Tibial artery (tissue), 4 donors: ENCODE data around the gene CPED1.
A peak's percentile ranks its signal among the peaks of the same experiment; 100 is the strongest.
"Not testable (repeated sequence)": the region's sequence is repeated elsewhere in the genome, so short reads cannot be mapped to it uniquely, and the experiment has no call there.

Experiments
- DNase-seq, 2 donors: peaks; one replicate each; pipeline ENCODE4 v3.0.0-alpha.2; 2019
- H3K27ac ChIP-seq, 2 donors: fragments of 200-600 bp; sonication (generic) in 1 of 2; 1 replicate in 1 of 2; 2 replicates in 1 of 2; pipeline ENCODE4 v1.5.1; 2018 to 2019; ENCODE audit warnings: mild to moderate bottlenecking in 1 of 2
- H3K27me3 ChIP-seq, 2 donors: fragments of 200-600 bp; sonication (generic) in 1 of 2; one replicate each; pipeline versions ENCODE4 v1.5.1 to v1.6.0; 2016 to 2019
- H3K36me3 ChIP-seq, 3 donors: fragments of 200-600 bp; sonication (generic) in 2 of 3; one replicate each; pipeline ENCODE4 v1.5.1; 2016 to 2019; ENCODE audit warnings: mild to moderate bottlenecking in 2 of 3
- H3K4me1 ChIP-seq, 4 donors: fragments of 200-600 bp; sonication (generic) in 2 of 4; 1 replicate in 3 of 4; 2 replicates in 1 of 4; pipeline ENCODE4 v1.5.1; 2016 to 2019
- H3K4me3 ChIP-seq, 2 donors: fragments of 200-600 bp; sonication (generic) in 1 of 2; 1 replicate in 1 of 2; 2 replicates in 1 of 2; pipeline ENCODE4 v1.5.1; 2018 to 2019; ENCODE audit warnings: mild to moderate bottlenecking in 2 of 2
- H3K9me3 ChIP-seq, 3 donors: fragments of 200-600 bp; sonication (generic) in 1 of 3; one replicate each; pipeline ENCODE4 v1.5.1; 2016 to 2019
- intact Hi-C: fragments of 100-400 bp; cut with DNase I; formaldehyde crosslinking; loops from one replicate; pipeline ENCODE4 v1.15.0; 2023; ENCODE audit warnings: low total_unique reads
- TF ChIP-seq, protein P1 (sequence below), 2 experiments: fragments of 200-600 bp in 1 of 2; fragments of 450-650 bp in 1 of 2; IDR thresholded peaks; one replicate each; pipeline ENCODE4 v1.5.1; 2017 to 2019; ENCODE audit warnings: antibody characterized with exemption in 2 of 2, mild to moderate bottlenecking in 1 of 2, moderate library complexity in 1 of 2

CPED1 gene

GRCh38 chr7:121054925-121055324 lies 66.4 kb downstream of the CPED1 start:
- Histone ChIP-seq H3K36me3 (peaks cover 0 to under 1% (median under 1%) of the 10 kb centered on the region in 3 donors), H3K27me3 (no peaks in the 10 kb centered on the region), H3K4me1 (peaks cover 0 to 23% (median 2%) of the 10 kb centered on the region in 4 donors), H3K4me3 (no peak overlapping the region), H3K9me3 (no peaks in the 10 kb centered on the region), H3K27ac (no peak overlapping the region)
- no peak for DNase-seq
- TF ChIP-seq, protein P1, sequence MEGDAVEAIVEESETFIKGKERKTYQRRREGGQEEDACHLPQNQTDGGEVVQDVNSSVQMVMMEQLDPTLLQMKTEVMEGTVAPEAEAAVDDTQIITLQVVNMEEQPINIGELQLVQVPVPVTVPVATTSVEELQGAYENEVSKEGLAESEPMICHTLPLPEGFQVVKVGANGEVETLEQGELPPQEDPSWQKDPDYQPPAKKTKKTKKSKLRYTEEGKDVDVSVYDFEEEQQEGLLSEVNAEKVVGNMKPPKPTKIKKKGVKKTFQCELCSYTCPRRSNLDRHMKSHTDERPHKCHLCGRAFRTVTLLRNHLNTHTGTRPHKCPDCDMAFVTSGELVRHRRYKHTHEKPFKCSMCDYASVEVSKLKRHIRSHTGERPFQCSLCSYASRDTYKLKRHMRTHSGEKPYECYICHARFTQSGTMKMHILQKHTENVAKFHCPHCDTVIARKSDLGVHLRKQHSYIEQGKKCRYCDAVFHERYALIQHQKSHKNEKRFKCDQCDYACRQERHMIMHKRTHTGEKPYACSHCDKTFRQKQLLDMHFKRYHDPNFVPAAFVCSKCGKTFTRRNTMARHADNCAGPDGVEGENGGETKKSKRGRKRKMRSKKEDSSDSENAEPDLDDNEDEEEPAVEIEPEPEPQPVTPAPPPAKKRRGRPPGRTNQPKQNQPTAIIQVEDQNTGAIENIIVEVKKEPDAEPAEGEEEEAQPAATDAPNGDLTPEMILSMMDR (IDR thresholded peaks at IDR 0.05) = no peak
- intact Hi-C loops = no loop called here

GRCh38 chr7:121057878-121058277 lies 69.4 kb downstream of the CPED1 start:
- Histone ChIP-seq H3K36me3 (peaks cover 0 to 4% (median 3%) of the 10 kb centered on the region in 3 donors), H3K4me1 (peaks cover 0 to 27% (median 3%) of the 10 kb centered on the region in 4 donors), H3K4me3 (no peak overlapping the region), H3K27ac (no peak overlapping the region), H3K9me3 (no peaks in the 10 kb centered on the region), H3K27me3 (no peaks in the 10 kb centered on the region)
- TF ChIP-seq, protein P1 (IDR thresholded peaks at IDR 0.05) = no peak
- intact Hi-C loops = no loop called here
- DNase-seq = no peak

DNA sequence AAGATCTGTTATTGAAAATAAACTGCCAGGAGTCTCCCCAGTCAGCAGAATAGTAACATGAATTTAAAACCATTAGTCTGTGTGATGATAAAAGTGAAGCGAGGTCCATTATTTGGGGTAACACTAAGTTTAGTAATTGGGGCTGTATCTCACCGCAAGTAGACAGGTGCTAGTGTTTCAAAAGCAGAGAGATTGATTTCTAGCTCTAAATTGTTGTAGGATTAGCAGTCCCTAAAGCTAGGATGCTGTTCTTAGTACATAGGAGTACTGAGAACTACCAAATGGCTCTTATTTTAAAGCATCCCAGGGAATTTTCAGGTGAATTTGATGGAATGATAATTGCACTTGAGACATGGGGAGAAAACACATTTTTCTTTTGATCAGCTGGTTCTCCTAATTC lies 70.5 kb downstream of the CPED1 start:
- no peak overlapping the region for H3K27ac ChIP-seq
- peaks cover 0 to 33% (median 3%) of the 10 kb centered on the region in 4 donors for H3K4me1 ChIP-seq

GRCh38 chr7:121059979-121060509 lies 71.5 kb downstream of the CPED1 start:
- intact Hi-C loops, DNase-seq, H3K27me3 ChIP-seq, H3K4me3 ChIP-seq, H3K27ac ChIP-seq, H3K9me3 ChIP-seq, H3K36me3 ChIP-seq: not testable (repeated sequence)
- H3K4me1 ChIP-seq = peaks cover 0 to 42% (median 3%) of the 10 kb centered on the region in 4 donors

More for the DNA sequence above, 70.5 kb downstream of the CPED1 start:
- intact Hi-C loops = no loop called here
- H3K36me3 ChIP-seq = peaks cover 0 to 4% (median 3%) of the 10 kb centered on the region in 3 donors
- H3K27me3 ChIP-seq = no peaks in the 10 kb centered on the region
- no peaks in the 10 kb centered on the region for H3K9me3 ChIP-seq
- TF ChIP-seq, protein P1 (IDR thresholded peaks at IDR 0.05) = no peak
- no peak for DNase-seq
- no peak overlapping the region for H3K4me3 ChIP-seq

DNA sequence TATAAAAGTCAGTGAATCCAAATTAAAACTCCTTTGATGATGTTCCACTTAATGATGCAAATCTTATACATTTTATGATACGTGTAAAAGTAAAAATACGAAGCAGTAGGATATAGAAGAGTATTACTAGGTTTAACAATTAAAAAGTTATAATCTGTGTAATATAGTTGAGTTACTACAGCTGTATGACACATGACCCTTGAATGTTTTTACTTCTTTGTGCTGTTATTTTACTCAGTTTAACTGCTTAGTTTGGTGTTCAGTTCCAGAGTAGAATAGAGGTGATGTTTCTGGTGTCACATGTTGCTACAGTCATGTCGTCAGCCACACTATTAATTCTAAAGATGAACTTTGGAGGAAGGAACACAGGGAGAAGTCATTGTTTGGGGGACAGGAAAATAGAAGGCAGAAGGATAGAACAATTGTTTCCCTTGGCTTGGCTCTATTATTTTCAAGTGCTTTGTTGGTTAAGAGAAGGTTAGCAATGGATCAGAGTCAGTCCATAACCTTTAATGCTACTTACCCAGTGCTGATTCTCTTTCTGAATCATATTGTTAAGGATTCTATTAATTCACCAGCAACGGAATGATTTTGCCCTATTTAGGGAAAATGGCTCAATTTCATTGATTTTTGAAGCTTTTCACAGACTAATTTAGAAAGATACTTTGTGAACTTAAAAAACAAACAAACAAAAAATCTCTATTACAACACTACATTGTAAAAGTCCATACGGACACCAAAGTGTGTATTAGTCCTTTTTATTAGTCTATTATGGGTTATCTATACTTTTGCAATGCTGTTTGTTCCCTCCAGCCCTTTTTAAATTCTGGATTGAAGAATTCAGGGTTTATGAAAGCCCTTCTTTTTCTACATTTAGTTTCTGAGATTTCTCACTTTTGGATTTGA lies 73.4 kb downstream of the CPED1 start:
- no peak for DNase-seq
- peak overlapping the region; percentile 45 to 67 for H3K27ac ChIP-seq
- no peaks in the 10 kb centered on the region for H3K9me3 ChIP-seq
- TF ChIP-seq, protein P1 (IDR thresholded peaks at IDR 0.05) = no peak
- H3K4me1 ChIP-seq = peaks cover 0 to 45% (median 3%) of the 10 kb centered on the region in 4 donors
- no peaks in the 10 kb centered on the region for H3K27me3 ChIP-seq
- no peak overlapping the region for H3K4me3 ChIP-seq
- peaks cover 0 to 4% (median 3%) of the 10 kb centered on the region in 3 donors for H3K36me3 ChIP-seq
- intact Hi-C loops = no loop called here
